Measurements from ENCODE around the gene ATG16L1.

ATG16L1 gene

GRCh38 chr2:233320470-233320869 is 69.0 kb downstream of the ATG16L1 start:
- TF ChIP-seq, protein P1, sequence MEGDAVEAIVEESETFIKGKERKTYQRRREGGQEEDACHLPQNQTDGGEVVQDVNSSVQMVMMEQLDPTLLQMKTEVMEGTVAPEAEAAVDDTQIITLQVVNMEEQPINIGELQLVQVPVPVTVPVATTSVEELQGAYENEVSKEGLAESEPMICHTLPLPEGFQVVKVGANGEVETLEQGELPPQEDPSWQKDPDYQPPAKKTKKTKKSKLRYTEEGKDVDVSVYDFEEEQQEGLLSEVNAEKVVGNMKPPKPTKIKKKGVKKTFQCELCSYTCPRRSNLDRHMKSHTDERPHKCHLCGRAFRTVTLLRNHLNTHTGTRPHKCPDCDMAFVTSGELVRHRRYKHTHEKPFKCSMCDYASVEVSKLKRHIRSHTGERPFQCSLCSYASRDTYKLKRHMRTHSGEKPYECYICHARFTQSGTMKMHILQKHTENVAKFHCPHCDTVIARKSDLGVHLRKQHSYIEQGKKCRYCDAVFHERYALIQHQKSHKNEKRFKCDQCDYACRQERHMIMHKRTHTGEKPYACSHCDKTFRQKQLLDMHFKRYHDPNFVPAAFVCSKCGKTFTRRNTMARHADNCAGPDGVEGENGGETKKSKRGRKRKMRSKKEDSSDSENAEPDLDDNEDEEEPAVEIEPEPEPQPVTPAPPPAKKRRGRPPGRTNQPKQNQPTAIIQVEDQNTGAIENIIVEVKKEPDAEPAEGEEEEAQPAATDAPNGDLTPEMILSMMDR (IDR thresholded peaks at IDR 0.05; ENCODE audit: insufficient read depth, low read depth, low read length, missing control alignments): no peak
- no peak for DNase-seq (ENCODE audit: low read depth)
- no peak overlapping the region for H3K4me3 ChIP-seq (ENCODE audit: low read depth, low read length)

DNA sequence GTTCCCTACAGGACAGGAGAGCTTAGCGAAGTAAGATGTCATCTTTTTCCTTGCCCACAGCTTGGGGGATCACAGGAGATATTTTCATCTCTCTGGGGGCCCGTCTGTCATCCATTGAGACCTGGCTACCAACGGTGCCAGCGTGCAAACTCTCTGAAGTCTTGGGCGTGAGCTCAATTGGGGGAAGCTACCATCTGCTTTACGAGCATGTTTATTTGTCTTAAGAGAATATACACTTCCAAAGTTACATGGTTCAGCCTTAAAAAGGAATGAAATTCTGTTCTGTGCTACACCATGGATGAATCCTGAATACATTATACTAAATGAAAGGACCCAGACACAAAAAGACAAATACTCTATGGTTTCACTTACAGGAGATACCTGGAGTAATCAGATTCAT is 69.7 kb downstream of the ATG16L1 start:
- no peak overlapping the region for H3K4me3 ChIP-seq (ENCODE audit: low read depth, low read length)
- DNase-seq (ENCODE audit: low read depth): no peak
- TF ChIP-seq, protein P1 (IDR thresholded peaks at IDR 0.05; ENCODE audit: insufficient read depth, low read depth, low read length, missing control alignments): no peak

- no peak overlapping the region for H3K4me3 ChIP-seq (ENCODE audit: low read depth, low read length)
- TF ChIP-seq, protein P1 (IDR thresholded peaks at IDR 0.05; ENCODE audit: insufficient read depth, low read depth, low read length, missing control alignments): no peak
- DNase-seq (ENCODE audit: low read depth): no peak
These were observed 72.4 kb downstream of the ATG16L1 start for GRCh38 chr2:233323851-233324250.

- no peak for DNase-seq (ENCODE audit: low read depth)
- H3K4me3 ChIP-seq (ENCODE audit: low read depth, low read length): no peak overlapping the region
- TF ChIP-seq, protein P1 (IDR thresholded peaks at IDR 0.05; ENCODE audit: insufficient read depth, low read depth, low read length, missing control alignments): no peak
These were observed 73.8 kb downstream of the ATG16L1 start for GRCh38 chr2:233325256-233325655.

GRCh38 chr2:233325814-233326213 is 74.3 kb downstream of the ATG16L1 start:
- TF ChIP-seq, protein P1 (IDR thresholded peaks at IDR 0.05; ENCODE audit: insufficient read depth, low read depth, low read length, missing control alignments): no peak
- no peak for DNase-seq (ENCODE audit: low read depth)
- H3K4me3 ChIP-seq (ENCODE audit: low read depth, low read length): no peak overlapping the region

DNA sequence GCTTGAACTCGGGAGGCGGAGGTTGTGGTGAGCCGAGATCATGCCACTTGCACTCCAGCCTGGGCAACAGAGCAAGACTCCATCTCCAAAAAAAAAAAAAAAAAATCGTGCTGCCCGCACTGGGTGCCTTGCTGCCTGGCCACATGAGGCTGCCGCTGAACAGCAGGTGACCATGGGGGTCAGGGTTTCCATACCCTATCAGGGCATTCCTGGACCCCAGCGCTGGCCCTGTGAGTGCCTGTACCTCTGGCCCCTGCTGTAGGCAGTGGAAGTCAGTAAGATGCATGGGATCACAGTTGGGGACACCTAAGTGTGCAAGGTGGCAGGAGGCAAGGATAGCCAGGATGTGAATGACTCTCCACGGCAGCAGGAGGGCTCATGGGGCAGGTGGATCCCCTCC is 75.0 kb downstream of the ATG16L1 start:
- H3K4me3 ChIP-seq (ENCODE audit: low read depth, low read length): no peak overlapping the region
- no peak for DNase-seq (ENCODE audit: low read depth)
- TF ChIP-seq, protein P1 (IDR thresholded peaks at IDR 0.05; ENCODE audit: insufficient read depth, low read depth, low read length, missing control alignments): no peak

DNA sequence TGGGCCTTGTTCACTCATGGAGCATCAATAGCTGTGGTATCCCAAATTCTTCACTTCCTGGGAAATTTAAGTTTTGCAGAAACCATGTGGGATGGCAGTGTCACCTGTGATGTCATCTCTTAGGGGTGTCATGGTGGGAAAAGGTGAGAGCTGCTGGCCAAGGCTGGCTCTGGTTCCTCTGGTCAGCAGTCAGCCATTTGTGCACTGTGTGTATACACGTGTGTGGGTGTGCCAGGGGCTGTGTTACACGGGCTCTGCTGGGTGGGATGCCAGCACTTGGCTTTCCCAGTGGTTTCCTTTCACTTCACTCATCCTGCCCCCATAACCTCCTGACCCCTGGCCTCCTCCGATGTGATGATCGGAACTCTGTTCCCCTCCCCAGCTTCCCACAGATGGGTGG is 77.4 kb downstream of the ATG16L1 start:
- TF ChIP-seq, protein P1 (IDR thresholded peaks at IDR 0.05; ENCODE audit: insufficient read depth, low read depth, low read length, missing control alignments): no peak
- no peak for DNase-seq (ENCODE audit: low read depth)
- no peak overlapping the region for H3K4me3 ChIP-seq (ENCODE audit: low read depth, low read length)
